H9 (cell line): ENCODE measurements around the gene PIK3C3. TPM values are rescaled to one million over a fixed set of nuclear protein-coding genes. Genes with fewer than 3 reads are reported as not detected.

Source experiments
- DNase-seq: peaks from one replicate; pipeline ENCODE4 v3.0.0-alpha.2; 2017
- H2AFZ ChIP-seq: one replicate; pipeline ENCODE4 v1.6.1; 2013; ENCODE audit warnings: mild to moderate bottlenecking, low read length, control low read depth, moderate library complexity
- H2AK5ac ChIP-seq: 2 replicates; pipeline ENCODE4 v1.6.1; 2013; ENCODE audit warnings: low read length, control low read depth, mixed read lengths; ENCODE audit not compliant: insufficient read length
- H2BK120ac ChIP-seq: one replicate; pipeline ENCODE4 v1.6.1; 2013; ENCODE audit warnings: low read depth, mild to moderate bottlenecking, low read length, control low read depth, inconsistent platforms; ENCODE audit not compliant: poor library complexity, severe bottlenecking
- H2BK12ac ChIP-seq: 2 replicates; pipeline ENCODE4 v1.6.1; 2013; ENCODE audit warnings: low read length, control low read depth, mixed read lengths, low read depth; ENCODE audit not compliant: insufficient read length
- H2BK15ac ChIP-seq: 2 replicates; pipeline ENCODE4 v1.6.1; 2013; ENCODE audit warnings: low read depth, low read length, control low read depth
- H2BK20ac ChIP-seq: one replicate; pipeline ENCODE4 v1.6.1; 2013; ENCODE audit warnings: low read depth, mild to moderate bottlenecking, low read length, control low read depth, inconsistent platforms; ENCODE audit not compliant: poor library complexity, severe bottlenecking
- H2BK5ac ChIP-seq: 2 replicates; pipeline ENCODE4 v1.6.1; 2013; ENCODE audit warnings: low read length, control low read depth, mixed read lengths; ENCODE audit not compliant: insufficient read length
- H3K14ac ChIP-seq: 2 replicates; pipeline ENCODE4 v1.6.1; 2013; ENCODE audit warnings: low read length, control low read depth; ENCODE audit not compliant: insufficient read depth
- H3K18ac ChIP-seq: 2 replicates; pipeline ENCODE4 v1.6.1; 2013; ENCODE audit warnings: low read depth, mild to moderate bottlenecking, mixed read lengths, low read length, control low read depth; ENCODE audit not compliant: insufficient read length
- H3K23ac ChIP-seq: 2 replicates; pipeline ENCODE4 v1.6.1; 2013; ENCODE audit warnings: low read length, control low read depth, mixed read lengths, low read depth; ENCODE audit not compliant: insufficient read length
- H3K23me2 ChIP-seq: 2 replicates; pipeline ENCODE4 v1.6.1; 2013; ENCODE audit warnings: low read depth, mild to moderate bottlenecking, mixed read lengths, low read length, control low read depth; ENCODE audit not compliant: insufficient read length, poor library complexity, severe bottlenecking
- H3K27ac ChIP-seq: 2 replicates; pipeline ENCODE4 v1.5.1; 2013; ENCODE audit warnings: low read length, control low read depth, mixed read lengths, low read depth; ENCODE audit not compliant: insufficient read length
- H3K27me3 ChIP-seq: 2 replicates; pipeline ENCODE4 v1.6.1; 2013; ENCODE audit warnings: low read length, control low read depth, inconsistent platforms; ENCODE audit not compliant: insufficient read depth
- H3K4ac ChIP-seq: 2 replicates; pipeline ENCODE4 v1.6.1; 2013; ENCODE audit warnings: low read depth, mild to moderate bottlenecking, control low read depth, inconsistent platforms, low read length, moderate library complexity
- H3K4me1 ChIP-seq: 2 replicates; pipeline ENCODE4 v1.6.1; 2013; ENCODE audit warnings: low read length, control low read depth, inconsistent platforms; ENCODE audit not compliant: insufficient read depth
- H3K4me2 ChIP-seq: 2 replicates; pipeline ENCODE4 v1.6.1; 2013; ENCODE audit warnings: low read length, control low read depth, mixed read lengths; ENCODE audit not compliant: insufficient read length, insufficient read depth
- H3K56ac ChIP-seq: 2 replicates; pipeline ENCODE4 v1.6.1; 2013; ENCODE audit warnings: low read depth, mild to moderate bottlenecking, mixed read lengths, low read length, control low read depth; ENCODE audit not compliant: insufficient read length
- H3K79me1 ChIP-seq: 2 replicates; pipeline ENCODE4 v1.6.1; 2013; ENCODE audit warnings: low read depth, mild to moderate bottlenecking, moderate library complexity, low read length, control low read depth, inconsistent platforms; ENCODE audit not compliant: insufficient read depth, poor library complexity, severe bottlenecking
- H3K79me2 ChIP-seq: 2 replicates; pipeline ENCODE4 v1.6.1; 2013; ENCODE audit warnings: low read length, control low read depth, inconsistent platforms; ENCODE audit not compliant: insufficient read depth
- H3K9ac ChIP-seq: 2 replicates; pipeline ENCODE4 v1.6.1; 2013; ENCODE audit warnings: low read length, control low read depth, mixed read lengths; ENCODE audit not compliant: insufficient read length; ENCODE audit errors: extremely low read depth
- H3K9me3 ChIP-seq: one replicate; pipeline ENCODE4 v1.6.1; 2013; ENCODE audit warnings: low read depth, low read length, inconsistent platforms; ENCODE audit not compliant: control insufficient read depth
- H3T11ph ChIP-seq: one replicate; pipeline ENCODE4 v1.6.1; 2013; ENCODE audit warnings: mild to moderate bottlenecking, low read length, control low read depth, inconsistent platforms
- H4K20me1 ChIP-seq: one replicate; pipeline ENCODE4 v1.6.1; 2013; ENCODE audit not compliant: control insufficient read depth, insufficient read length, insufficient read depth
- H4K5ac ChIP-seq: 2 replicates; pipeline ENCODE4 v1.6.1; 2013; ENCODE audit warnings: low read depth, mild to moderate bottlenecking, mixed read lengths, low read length, control low read depth; ENCODE audit not compliant: insufficient read length
- H4K8ac ChIP-seq: replicated peaks from 2 replicates; pipeline ENCODE4 v1.6.1; 2013; ENCODE audit warnings: low read length, control low read depth, mixed read lengths, low read depth; ENCODE audit not compliant: insufficient read length
- H4K91ac ChIP-seq: 2 replicates; pipeline ENCODE4 v1.6.1; 2013; ENCODE audit warnings: low read depth, mild to moderate bottlenecking, moderate library complexity, mixed read lengths, low read length, control low read depth; ENCODE audit not compliant: insufficient read length
- H3K27ac Mint-ChIP-seq, 3 experiments: 2 replicates in 2 of 3; 3 replicates in 1 of 3; pipeline ENCODE4 v1.8.0; 2020 to 2021; ENCODE audit warnings: mixed read lengths in 3 of 3, mild to moderate bottlenecking in 1 of 3, moderate library complexity in 1 of 3
- H3K27me3 Mint-ChIP-seq: 2 replicates; pipeline ENCODE4 v1.8.0; 2021; ENCODE audit warnings: low read depth, mild to moderate bottlenecking, moderate library complexity, mixed read lengths
- H3K36me3 Mint-ChIP-seq, 3 experiments: 2 replicates in 2 of 3; 3 replicates in 1 of 3; pipeline ENCODE4 v1.8.0; 2020 to 2021; ENCODE audit warnings: low read depth in 3 of 3, mixed read lengths in 3 of 3; ENCODE audit not compliant: insufficient read depth in 1 of 3
- H3K4me1 Mint-ChIP-seq, 2 experiments: 2 replicates each; pipeline ENCODE4 v1.8.0; 2020; ENCODE audit warnings: mixed read lengths in 2 of 2
- H3K4me3 Mint-ChIP-seq, 2 experiments: 2 replicates in 1 of 2; 3 replicates in 1 of 2; pipeline ENCODE4 v1.8.0; 2020 to 2021; ENCODE audit warnings: mild to moderate bottlenecking in 2 of 2, mixed read lengths in 2 of 2, moderate library complexity in 1 of 2
- H3K9me3 Mint-ChIP-seq, 2 experiments: 2 replicates in 1 of 2; 3 replicates in 1 of 2; pipeline ENCODE4 v1.8.0; 2020; ENCODE audit warnings: mild to moderate bottlenecking in 2 of 2, mixed read lengths in 2 of 2, moderate library complexity in 1 of 2
- WGBS: extraction: QIAGEN DNeasy Blood & Tissue Kit; methylation state at CpG from one replicate; pipeline ENCODE4 v1.1.7; 2013; ENCODE audit warnings: missing lambda C conversion rate, low lambda C conversion rate, mixed read lengths; ENCODE audit not compliant: insufficient read length; ENCODE audit errors: extremely low coverage; 5-methylcytosine and 5-hydroxymethylcytosine counted together
- total RNA-seq: library from RNA; stranded (reverse); gene quantifications from 2 replicates; pipeline ENCODE4 v1.2.1, GENCODE V29; 2021
- TF ChIP-seq, protein P1 (sequence below): fragments of 200-600 bp; sonication (generic); conservative IDR thresholded peaks from 3 replicates; pipeline ENCODE4 v1.8.0; 2021; ENCODE audit warnings: antibody characterized with exemption, mild to moderate bottlenecking

Gene PIK3C3
- total RNA-seq, 1 experiment from 2014 or later: 48.8 TPM

DNA sequence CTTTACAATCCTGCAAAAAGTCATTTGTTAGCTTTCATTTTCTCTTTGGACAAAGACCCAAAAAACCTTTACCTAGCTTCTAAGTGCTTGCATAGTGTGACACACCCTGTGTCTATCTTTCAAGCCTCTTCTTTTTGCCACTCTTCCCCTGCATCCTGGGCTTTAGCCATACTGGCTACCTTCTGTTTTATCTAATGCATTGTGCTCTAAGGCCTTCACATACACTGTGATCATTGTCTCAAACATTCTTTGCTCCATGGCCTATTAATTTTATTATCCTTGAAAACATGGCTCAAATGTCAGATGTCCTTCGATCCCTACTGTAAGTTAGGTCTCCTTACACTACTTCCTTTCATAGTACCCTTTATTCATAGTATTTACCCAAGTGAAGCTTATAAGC lies 84.4 kb downstream of the PIK3C3 start:
- H3K4me3 Mint-ChIP-seq: no peak overlapping the region
- Histone ChIP-seq H3K9me3 (no peaks in the 10 kb centered on the region), H4K8ac (no peak overlapping the region), H3K18ac (no peak overlapping the region), H3K27ac (no peak overlapping the region), H3K23me2 (no peaks in the 10 kb centered on the region), H3K9ac (no peak overlapping the region), H4K91ac (no peak overlapping the region), H3K79me1 (no peaks in the 10 kb centered on the region), H3K4me2 (no peak overlapping the region), H3K4me1 (no peaks in the 10 kb centered on the region), H2AFZ (no peak overlapping the region), H3T11ph (no peak overlapping the region), H2BK20ac (no peak overlapping the region), H3K14ac (no peak overlapping the region), H2BK5ac (no peak overlapping the region), H2BK12ac (no peak overlapping the region), H3K79me2 (no peaks in the 10 kb centered on the region), H2AK5ac (no peak overlapping the region), H2BK15ac (no peak overlapping the region), H3K4ac (no peak overlapping the region), H4K5ac (no peak overlapping the region), H4K20me1 (no peaks in the 10 kb centered on the region), H3K27me3 (no peaks in the 10 kb centered on the region), H3K56ac (no peak overlapping the region), H3K23ac (no peak overlapping the region), H2BK120ac (no peak overlapping the region)
- no peak for DNase-seq
- no peaks in the 10 kb centered on the region for H3K27me3 Mint-ChIP-seq
- TF ChIP-seq, protein P1, sequence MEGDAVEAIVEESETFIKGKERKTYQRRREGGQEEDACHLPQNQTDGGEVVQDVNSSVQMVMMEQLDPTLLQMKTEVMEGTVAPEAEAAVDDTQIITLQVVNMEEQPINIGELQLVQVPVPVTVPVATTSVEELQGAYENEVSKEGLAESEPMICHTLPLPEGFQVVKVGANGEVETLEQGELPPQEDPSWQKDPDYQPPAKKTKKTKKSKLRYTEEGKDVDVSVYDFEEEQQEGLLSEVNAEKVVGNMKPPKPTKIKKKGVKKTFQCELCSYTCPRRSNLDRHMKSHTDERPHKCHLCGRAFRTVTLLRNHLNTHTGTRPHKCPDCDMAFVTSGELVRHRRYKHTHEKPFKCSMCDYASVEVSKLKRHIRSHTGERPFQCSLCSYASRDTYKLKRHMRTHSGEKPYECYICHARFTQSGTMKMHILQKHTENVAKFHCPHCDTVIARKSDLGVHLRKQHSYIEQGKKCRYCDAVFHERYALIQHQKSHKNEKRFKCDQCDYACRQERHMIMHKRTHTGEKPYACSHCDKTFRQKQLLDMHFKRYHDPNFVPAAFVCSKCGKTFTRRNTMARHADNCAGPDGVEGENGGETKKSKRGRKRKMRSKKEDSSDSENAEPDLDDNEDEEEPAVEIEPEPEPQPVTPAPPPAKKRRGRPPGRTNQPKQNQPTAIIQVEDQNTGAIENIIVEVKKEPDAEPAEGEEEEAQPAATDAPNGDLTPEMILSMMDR: no peak
- H3K36me3 Mint-ChIP-seq: peaks cover 5 to 39% (median 30%) of the 10 kb centered on the region in 3 experiments; a peak in 6 of 7 replicates
- no peak overlapping the region for H3K27ac Mint-ChIP-seq
- H3K9me3 Mint-ChIP-seq: no peaks in the 10 kb centered on the region
- H3K4me1 Mint-ChIP-seq: no peaks in the 10 kb centered on the region
- WGBS: no CpG with 5 or more reads among the region's 1 CpG
